HG02678 (cell line): ENCODE results near the gene CRYBG1.
"Not testable (repeated sequence)": the region's sequence is repeated elsewhere in the genome, so short reads cannot be mapped to it uniquely, and the experiment has no call there.

ENCODE experiments used
- ATAC-seq: cut with Tn5 transposase; IDR thresholded peaks from one replicate; pipeline ENCODE4 v1.9.1; 2021; ENCODE audit warnings: mild to moderate bottlenecking, moderate library complexity; ENCODE audit not compliant: unreplicated experiment

The CRYBG1 gene

GRCh38 chr6:106547601-106548453, 187.3 kb downstream of the CRYBG1 start:
- no peak for ATAC-seq

- ATAC-seq, result not testable (repeated sequence)
These were observed 188.5 kb downstream of the CRYBG1 start for GRCh38 chr6:106548926-106549455.

GRCh38 chr6:106549521-106549920, 189.0 kb downstream of the CRYBG1 start:
- no peak for ATAC-seq

- no peak for ATAC-seq
These were observed 190.6 kb downstream of the CRYBG1 start for GRCh38 chr6:106551155-106551554.

- no peak for ATAC-seq
These were observed 192.9 kb downstream of the CRYBG1 start for GRCh38 chr6:106553440-106553839.

- no peak for ATAC-seq
These were observed 195.2 kb downstream of the CRYBG1 start for GRCh38 chr6:106555767-106556166.

GRCh38 chr6:106556368-106556960, 195.9 kb downstream of the CRYBG1 start:
- no peak for ATAC-seq

GRCh38 chr6:106557837-106558236, 197.3 kb downstream of the CRYBG1 start:
- no peak for ATAC-seq

GRCh38 chr6:106558364-106558763, 197.8 kb downstream of the CRYBG1 start:
- ATAC-seq, result no peak

GRCh38 chr6:106559659-106560058, 199.1 kb downstream of the CRYBG1 start:
- not testable (repeated sequence) for ATAC-seq

GRCh38 chr6:106560996-106561685, 200.6 kb downstream of the CRYBG1 start:
- ATAC-seq, result no peak

GRCh38 chr6:106561686-106562405, 201.3 kb downstream of the CRYBG1 start:
- ATAC-seq, result no peak

GRCh38 chr6:106563614-106564013, 203.1 kb downstream of the CRYBG1 start:
- ATAC-seq, result no peak

GRCh38 chr6:106564476-106564875, 204.0 kb downstream of the CRYBG1 start:
- no peak for ATAC-seq

GRCh38 chr6:106568530-106568929, 208.0 kb downstream of the CRYBG1 start:
- ATAC-seq, result no peak

GRCh38 chr6:106569428-106569827, 208.9 kb downstream of the CRYBG1 start:
- no peak for ATAC-seq

GRCh38 chr6:106572436-106572835, 211.9 kb downstream of the CRYBG1 start:
- no peak for ATAC-seq

- ATAC-seq, result no peak
These were observed 212.5 kb downstream of the CRYBG1 start for GRCh38 chr6:106572875-106573585.

GRCh38 chr6:106574741-106575458, 214.4 kb downstream of the CRYBG1 start:
- no peak for ATAC-seq

GRCh38 chr6:106579281-106579680, 218.8 kb downstream of the CRYBG1 start:
- no peak for ATAC-seq
